Measurements from ENCODE around the gene DAAM1.

Gene DAAM1

GRCh38 chr14:59305836-59306555 is 117.5 kb downstream of the DAAM1 start:
- H3K27ac ChIP-seq (ENCODE audit: low read length, poor library complexity, severe bottlenecking): peak overlapping the region; percentile 79
- H3K36me3 ChIP-seq (ENCODE audit: control insufficient read depth in 1 of 2, insufficient read depth in 2 of 2, low read depth in 1 of 2, low read length in 2 of 2): no peaks in the 10 kb centered on the region
- H2AK5ac ChIP-seq (ENCODE audit: low read length, severe bottlenecking): peak overlapping the region; percentile 39
- H2AFZ ChIP-seq (ENCODE audit: low read depth, low read length): no peak overlapping the region
- no peak overlapping the region for H4K91ac ChIP-seq (ENCODE audit: low read length)
- peaks cover 14% of the 10 kb centered on the region for H3K79me1 ChIP-seq (replicated peaks; ENCODE audit: low read length, poor library complexity, severe bottlenecking)
- H3K27me3 ChIP-seq (ENCODE audit: control insufficient read depth in 1 of 2, insufficient read depth in 1 of 2, low read length in 2 of 2): no peaks in the 10 kb centered on the region
- no peak overlapping the region for H2BK5ac ChIP-seq (ENCODE audit: low read depth, low read length, poor library complexity, severe bottlenecking)
- H4K8ac ChIP-seq (ENCODE audit: low read length): no peak overlapping the region
- WGBS: 60% methylated on average over 1 of the region's 1 CpG
- DNase-seq: no peak
- H2BK12ac ChIP-seq (ENCODE audit: low read length in 2 of 2): no peak overlapping the region
- no peak overlapping the region for H3K23ac ChIP-seq (ENCODE audit: low read length in 2 of 2)
- H3K14ac ChIP-seq (ENCODE audit: low read length in 2 of 2): no peak overlapping the region
- no peak overlapping the region for H3K4me2 ChIP-seq (ENCODE audit: low read length, poor library complexity, severe bottlenecking)
- H2BK120ac ChIP-seq (ENCODE audit: low read depth, low read length): no peak overlapping the region
- peaks cover 2% of the 10 kb centered on the region for H3K4me1 ChIP-seq (ENCODE audit: control insufficient read depth, insufficient read depth, low read depth, low read length)
- H3K9me3 ChIP-seq (ENCODE audit: control insufficient read depth, low read length): peaks cover 13% of the 10 kb centered on the region
- no peak overlapping the region for H2BK15ac ChIP-seq (ENCODE audit: low read depth, poor library complexity, severe bottlenecking)
- H3K4ac ChIP-seq (ENCODE audit: low read depth in 1 of 2, low read length in 2 of 2): no peak overlapping the region
- H3K9ac ChIP-seq (ENCODE audit: low read length): no peak overlapping the region
- H3K4me3 ChIP-seq (ENCODE audit: insufficient read depth in 1 of 2, low read depth in 1 of 2, low read length in 2 of 2): peak overlapping the region in 1 of 2 experiments; percentile 15
- H3K18ac ChIP-seq (ENCODE audit: low read depth in 1 of 2, low read length in 2 of 2): no peak overlapping the region

- Histone ChIP-seq H3K4me2 (ENCODE audit: low read length, poor library complexity, severe bottlenecking) (no peak overlapping the region), H4K91ac (ENCODE audit: low read length) (no peak overlapping the region), H3K4ac (ENCODE audit: low read depth in 1 of 2, low read length in 2 of 2) (no peak overlapping the region), H2BK5ac (ENCODE audit: low read depth, low read length, poor library complexity, severe bottlenecking) (no peak overlapping the region), H3K27me3 (ENCODE audit: control insufficient read depth in 1 of 2, insufficient read depth in 1 of 2, low read length in 2 of 2) (no peaks in the 10 kb centered on the region), H4K8ac (ENCODE audit: low read length) (no peak overlapping the region), H3K4me3 (ENCODE audit: insufficient read depth in 1 of 2, low read depth in 1 of 2, low read length in 2 of 2) (peak overlapping the region in 1 of 2 experiments; percentile 15), H3K4me1 (ENCODE audit: control insufficient read depth, insufficient read depth, low read depth, low read length) (peaks cover 2% of the 10 kb centered on the region), H3K79me1 (replicated peaks; ENCODE audit: low read length, poor library complexity, severe bottlenecking) (peaks cover 12% of the 10 kb centered on the region), H3K27ac (ENCODE audit: low read length, poor library complexity, severe bottlenecking) (peak overlapping the region; percentile 79), H3K23ac (ENCODE audit: low read length in 2 of 2) (no peak overlapping the region), H2BK120ac (ENCODE audit: low read depth, low read length) (no peak overlapping the region), H3K36me3 (ENCODE audit: control insufficient read depth in 1 of 2, insufficient read depth in 2 of 2, low read depth in 1 of 2, low read length in 2 of 2) (no peaks in the 10 kb centered on the region), H3K9ac (ENCODE audit: low read length) (no peak overlapping the region), H3K18ac (ENCODE audit: low read depth in 1 of 2, low read length in 2 of 2) (peak overlapping the region in 1 of 2 experiments; percentile 74), H2AFZ (ENCODE audit: low read depth, low read length) (no peak overlapping the region), H2AK5ac (ENCODE audit: low read length, severe bottlenecking) (peak overlapping the region; percentile 31), H3K9me3 (ENCODE audit: control insufficient read depth, low read length) (peaks cover 13% of the 10 kb centered on the region), H2BK12ac (ENCODE audit: low read length in 2 of 2) (peak overlapping the region in 1 of 2 experiments; percentile 34), H2BK15ac (ENCODE audit: low read depth, poor library complexity, severe bottlenecking) (no peak overlapping the region), H3K14ac (ENCODE audit: low read length in 2 of 2) (no peak overlapping the region)
- 57% methylated on average over 1 of the region's 1 CpG for WGBS
- DNase-seq: peak; percentile 45
Measured at GRCh38 chr14:59306775-59307174, 118.3 kb downstream of the DAAM1 start.

GRCh38 chr14:59308086-59308485 is 119.6 kb downstream of the DAAM1 start:
- H3K36me3 ChIP-seq (ENCODE audit: control insufficient read depth in 1 of 2, insufficient read depth in 2 of 2, low read depth in 1 of 2, low read length in 2 of 2): no peaks in the 10 kb centered on the region
- no peak overlapping the region for H3K9ac ChIP-seq (ENCODE audit: low read length)
- no peak overlapping the region for H3K4ac ChIP-seq (ENCODE audit: low read depth in 1 of 2, low read length in 2 of 2)
- no peak overlapping the region for H3K4me3 ChIP-seq (ENCODE audit: insufficient read depth in 1 of 2, low read depth in 1 of 2, low read length in 2 of 2)
- no peak overlapping the region for H3K14ac ChIP-seq (ENCODE audit: low read length in 2 of 2)
- H3K23ac ChIP-seq (ENCODE audit: low read length in 2 of 2): no peak overlapping the region
- no peak for DNase-seq
- H2BK120ac ChIP-seq (ENCODE audit: low read depth, low read length): no peak overlapping the region
- no peak overlapping the region for H2BK5ac ChIP-seq (ENCODE audit: low read depth, low read length, poor library complexity, severe bottlenecking)
- H3K4me2 ChIP-seq (ENCODE audit: low read length, poor library complexity, severe bottlenecking): no peak overlapping the region
- no peak overlapping the region for H4K91ac ChIP-seq (ENCODE audit: low read length)
- H3K18ac ChIP-seq (ENCODE audit: low read depth in 1 of 2, low read length in 2 of 2): no peak overlapping the region
- H3K27ac ChIP-seq (ENCODE audit: low read length, poor library complexity, severe bottlenecking): no peak overlapping the region
- H4K8ac ChIP-seq (ENCODE audit: low read length): no peak overlapping the region
- H3K9me3 ChIP-seq (ENCODE audit: control insufficient read depth, low read length): peaks cover 13% of the 10 kb centered on the region
- peaks cover 12% of the 10 kb centered on the region for H3K79me1 ChIP-seq (replicated peaks; ENCODE audit: low read length, poor library complexity, severe bottlenecking)
- H2AFZ ChIP-seq (ENCODE audit: low read depth, low read length): no peak overlapping the region
- no peaks in the 10 kb centered on the region for H3K27me3 ChIP-seq (ENCODE audit: control insufficient read depth in 1 of 2, insufficient read depth in 1 of 2, low read length in 2 of 2)
- H2AK5ac ChIP-seq (ENCODE audit: low read length, severe bottlenecking): no peak overlapping the region
- H2BK12ac ChIP-seq (ENCODE audit: low read length in 2 of 2): no peak overlapping the region
- H3K4me1 ChIP-seq (ENCODE audit: control insufficient read depth, insufficient read depth, low read depth, low read length): peaks cover 3% of the 10 kb centered on the region
- no peak overlapping the region for H2BK15ac ChIP-seq (ENCODE audit: low read depth, poor library complexity, severe bottlenecking)

- H2BK12ac ChIP-seq (ENCODE audit: low read length in 2 of 2): no peak overlapping the region
Measured at GRCh38 chr14:59308673-59309072, 120.2 kb downstream of the DAAM1 start.

More at GRCh38 chr14:59308673-59309072, 120.2 kb downstream of the DAAM1 start:
- H3K9ac ChIP-seq (ENCODE audit: low read length): no peak overlapping the region
- H3K4me1 ChIP-seq (ENCODE audit: control insufficient read depth, insufficient read depth, low read depth, low read length): peaks cover 3% of the 10 kb centered on the region
- H3K27ac ChIP-seq (ENCODE audit: low read length, poor library complexity, severe bottlenecking): no peak overlapping the region
- 100% methylated on average over 1 of the region's 1 CpG for WGBS
- no peaks in the 10 kb centered on the region for H3K36me3 ChIP-seq (ENCODE audit: control insufficient read depth in 1 of 2, insufficient read depth in 2 of 2, low read depth in 1 of 2, low read length in 2 of 2)
- no peaks in the 10 kb centered on the region for H3K27me3 ChIP-seq (ENCODE audit: control insufficient read depth in 1 of 2, insufficient read depth in 1 of 2, low read length in 2 of 2)
- no peak overlapping the region for H3K14ac ChIP-seq (ENCODE audit: low read length in 2 of 2)
- H3K18ac ChIP-seq (ENCODE audit: low read depth in 1 of 2, low read length in 2 of 2): no peak overlapping the region
- no peak overlapping the region for H4K91ac ChIP-seq (ENCODE audit: low read length)
- no peak overlapping the region for H3K4me2 ChIP-seq (ENCODE audit: low read length, poor library complexity, severe bottlenecking)
- H3K4me3 ChIP-seq (ENCODE audit: insufficient read depth in 1 of 2, low read depth in 1 of 2, low read length in 2 of 2): no peak overlapping the region
- no peak overlapping the region for H2BK120ac ChIP-seq (ENCODE audit: low read depth, low read length)
- H4K8ac ChIP-seq (ENCODE audit: low read length): no peak overlapping the region
- H2AK5ac ChIP-seq (ENCODE audit: low read length, severe bottlenecking): no peak overlapping the region
- H3K4ac ChIP-seq (ENCODE audit: low read depth in 1 of 2, low read length in 2 of 2): no peak overlapping the region
- no peak overlapping the region for H3K23ac ChIP-seq (ENCODE audit: low read length in 2 of 2)
- no peak overlapping the region for H2BK5ac ChIP-seq (ENCODE audit: low read depth, low read length, poor library complexity, severe bottlenecking)
- peaks cover 8% of the 10 kb centered on the region for H3K79me1 ChIP-seq (replicated peaks; ENCODE audit: low read length, poor library complexity, severe bottlenecking)
- H2AFZ ChIP-seq (ENCODE audit: low read depth, low read length): no peak overlapping the region
- no peak for DNase-seq
- H2BK15ac ChIP-seq (ENCODE audit: low read depth, poor library complexity, severe bottlenecking): no peak overlapping the region
- peaks cover 13% of the 10 kb centered on the region for H3K9me3 ChIP-seq (ENCODE audit: control insufficient read depth, low read length)
